ENCODE measurements around the gene IGF2BP3.

The IGF2BP3 gene

DNA sequence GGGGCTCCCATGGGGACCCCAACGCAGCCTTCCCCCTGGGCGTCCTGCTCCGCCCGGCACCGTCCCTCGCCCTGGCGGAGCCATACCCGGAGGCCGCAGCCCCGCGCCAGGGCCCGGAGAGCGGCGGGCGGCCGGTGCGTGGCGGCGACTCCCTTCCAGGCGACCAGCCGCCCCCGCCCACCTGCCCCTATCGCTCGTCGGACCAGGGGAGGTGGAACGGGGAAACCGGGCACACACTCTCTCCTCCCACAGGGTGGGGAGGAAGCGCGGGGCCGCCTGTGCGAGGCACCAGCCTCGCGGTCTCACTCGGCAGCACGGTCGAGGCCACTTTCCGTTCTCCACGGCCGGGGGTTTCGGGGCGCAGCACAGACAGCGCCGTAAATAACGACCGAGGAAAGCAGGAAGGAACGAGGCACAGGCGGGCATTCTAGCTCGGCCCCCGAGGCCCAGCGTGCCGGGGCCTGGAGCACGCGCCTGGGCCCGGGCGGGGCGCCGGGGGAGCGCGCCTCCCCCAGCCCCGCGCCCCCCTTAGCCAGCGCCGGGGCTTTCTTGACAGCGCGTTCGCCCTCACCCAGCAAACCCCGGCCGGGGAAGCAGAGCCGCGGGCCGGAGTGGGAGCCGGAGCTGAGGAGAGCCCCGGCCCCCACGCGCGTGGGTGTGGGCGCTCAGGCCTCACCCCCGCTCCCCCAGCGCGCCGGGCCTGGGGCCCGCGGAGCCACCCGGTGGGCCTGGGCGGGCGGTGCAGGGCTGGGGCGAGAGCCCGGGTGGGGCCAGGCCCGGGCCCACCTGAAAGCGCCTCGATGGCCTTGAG is 936 bp downstream of the IGF2BP3 start (continued):
- TF ChIP-seq, protein P1, sequence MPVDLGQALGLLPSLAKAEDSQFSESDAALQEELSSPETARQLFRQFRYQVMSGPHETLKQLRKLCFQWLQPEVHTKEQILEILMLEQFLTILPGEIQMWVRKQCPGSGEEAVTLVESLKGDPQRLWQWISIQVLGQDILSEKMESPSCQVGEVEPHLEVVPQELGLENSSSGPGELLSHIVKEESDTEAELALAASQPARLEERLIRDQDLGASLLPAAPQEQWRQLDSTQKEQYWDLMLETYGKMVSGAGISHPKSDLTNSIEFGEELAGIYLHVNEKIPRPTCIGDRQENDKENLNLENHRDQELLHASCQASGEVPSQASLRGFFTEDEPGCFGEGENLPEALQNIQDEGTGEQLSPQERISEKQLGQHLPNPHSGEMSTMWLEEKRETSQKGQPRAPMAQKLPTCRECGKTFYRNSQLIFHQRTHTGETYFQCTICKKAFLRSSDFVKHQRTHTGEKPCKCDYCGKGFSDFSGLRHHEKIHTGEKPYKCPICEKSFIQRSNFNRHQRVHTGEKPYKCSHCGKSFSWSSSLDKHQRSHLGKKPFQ (tag by site-specific recombination; IDR thresholded peaks at IDR 0.05): no peak
- TF ChIP-seq RBAK (tag by site-specific recombination; IDR thresholded peaks at IDR 0.05): no peak
- no peak for TF ChIP-seq ZNF48 (tag by site-specific recombination; IDR thresholded peaks at IDR 0.05)
- no peak for TF ChIP-seq ZNF747 (tag by site-specific recombination; IDR thresholded peaks at IDR 0.05)
- peak; percentile 61 for TF ChIP-seq SP3 (tag by site-specific recombination; IDR thresholded peaks at IDR 0.05)
- TF ChIP-seq ZNF133 (tag by site-specific recombination; IDR thresholded peaks at IDR 0.05): no peak
- TF ChIP-seq HOXC10 (CRISPR knock-in tag; IDR thresholded peaks at IDR 0.05): no peak
- TF ChIP-seq ZFHX2 (tag by site-specific recombination; conservative IDR thresholded peaks at IDR 0.05): peak; percentile 59; the same call in 1 of the 2 replicates
- TF ChIP-seq SCRT1 (tag by site-specific recombination; IDR thresholded peaks at IDR 0.05; ENCODE audit: borderline replicate concordance): no peak
- TF ChIP-seq TRIM28 (IDR thresholded peaks at IDR 0.05; ENCODE audit: borderline replicate concordance, low read length): no peak
- TF ChIP-seq ZNF571 (tag by site-specific recombination; IDR thresholded peaks at IDR 0.05): no peak
- no peak for TF ChIP-seq SETDB1 (IDR thresholded peaks at IDR 0.05; ENCODE audit: insufficient read length, low read length)
- TF ChIP-seq ZNF280C (tag by site-specific recombination; IDR thresholded peaks at IDR 0.05): no peak
- TF ChIP-seq, protein P2, sequence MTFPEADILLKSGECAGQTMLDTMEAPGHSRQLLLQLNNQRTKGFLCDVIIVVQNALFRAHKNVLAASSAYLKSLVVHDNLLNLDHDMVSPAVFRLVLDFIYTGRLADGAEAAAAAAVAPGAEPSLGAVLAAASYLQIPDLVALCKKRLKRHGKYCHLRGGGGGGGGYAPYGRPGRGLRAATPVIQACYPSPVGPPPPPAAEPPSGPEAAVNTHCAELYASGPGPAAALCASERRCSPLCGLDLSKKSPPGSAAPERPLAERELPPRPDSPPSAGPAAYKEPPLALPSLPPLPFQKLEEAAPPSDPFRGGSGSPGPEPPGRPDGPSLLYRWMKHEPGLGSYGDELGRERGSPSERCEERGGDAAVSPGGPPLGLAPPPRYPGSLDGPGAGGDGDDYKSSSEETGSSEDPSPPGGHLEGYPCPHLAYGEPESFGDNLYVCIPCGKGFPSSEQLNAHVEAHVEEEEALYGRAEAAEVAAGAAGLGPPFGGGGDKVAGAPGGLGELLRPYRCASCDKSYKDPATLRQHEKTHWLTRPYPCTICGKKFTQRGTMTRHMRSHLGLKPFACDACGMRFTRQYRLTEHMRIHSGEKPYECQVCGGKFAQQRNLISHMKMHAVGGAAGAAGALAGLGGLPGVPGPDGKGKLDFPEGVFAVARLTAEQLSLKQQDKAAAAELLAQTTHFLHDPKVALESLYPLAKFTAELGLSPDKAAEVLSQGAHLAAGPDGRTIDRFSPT (tag by site-specific recombination; IDR thresholded peaks at IDR 0.05): no peak
- TF ChIP-seq ZNF366 (tag by site-specific recombination; conservative IDR thresholded peaks at IDR 0.05): no peak

DNA sequence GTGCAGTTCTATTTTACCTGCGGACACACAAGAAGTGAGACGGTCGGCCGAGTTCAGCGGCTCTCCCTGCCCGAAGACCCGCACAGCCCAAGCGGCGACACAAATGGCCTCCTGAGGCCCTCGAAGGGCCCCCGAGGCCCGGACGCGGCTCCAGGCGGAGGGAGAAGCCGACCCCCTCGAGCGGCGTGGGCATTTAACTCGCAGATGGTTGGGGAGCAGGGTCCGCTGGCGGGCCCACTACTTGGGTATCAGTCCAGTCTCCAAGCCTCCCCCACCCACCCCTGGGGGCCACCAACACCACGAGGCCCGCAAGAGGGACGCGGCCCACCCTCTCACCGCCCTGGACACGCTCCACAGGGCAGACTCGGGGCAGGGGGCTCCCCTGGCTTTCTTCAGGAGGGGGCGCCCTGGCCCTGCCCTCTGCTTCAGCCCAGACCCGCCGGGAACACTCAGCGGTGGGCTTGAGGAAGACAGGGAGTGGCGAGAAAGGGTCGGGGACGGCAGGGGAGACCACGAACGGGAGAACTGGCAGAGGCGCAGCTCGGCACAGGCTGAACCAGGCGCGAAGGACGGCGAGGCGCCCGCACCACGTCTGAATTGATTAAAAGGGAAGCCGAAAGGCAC is 1.7 kb downstream of the IGF2BP3 start:
- peaks cover 3% of the 10 kb centered on the region in 2 experiments; a peak in 2 of 3 replicates for H3K36me3 ChIP-seq (ENCODE audit: control insufficient read depth in 2 of 2, insufficient read depth in 1 of 2, low read length in 2 of 2)
- peaks cover 25% of the 10 kb centered on the region for H3K4me1 ChIP-seq (ENCODE audit: control insufficient read depth, insufficient read depth, low read length)
- ChIA-PET POLR2A (interaction anchor here (0.8 to 1.7 kb wide), 8 partner anchors 9 to 60 kb away, joined by 3 to 10 read pairs (median 4); no protein-coding TSS in a partner anchor), CTCF (interaction anchor here (0.7 to 1.4 kb wide), 4 partner anchors 10 to 207 kb away, joined by 3 to 5 read pairs (median 4); no protein-coding TSS in a partner anchor)
- no peaks in the 10 kb centered on the region for H3K9me3 ChIP-seq (ENCODE audit: control insufficient read depth, insufficient read depth, low read depth, low read length)
- H3K27ac ChIP-seq (ENCODE audit: extremely low read depth, low read depth, low read length): peak overlapping the region; percentile 92
- peak overlapping the region; percentile 90 for H3K4me3 ChIP-seq (ENCODE audit: low read depth, low read length)
- TF ChIP-seq ZBTB10 (tag by site-specific recombination; IDR thresholded peaks at IDR 0.05) (peak; percentile 28; the same call in 1 of the 2 replicates), ZNF138 (tag by site-specific recombination; IDR thresholded peaks at IDR 0.05; ENCODE audit: borderline replicate concordance) (no peak), ZNF133 (tag by site-specific recombination; IDR thresholded peaks at IDR 0.05) (no peak), GLIS2 (tag by site-specific recombination; IDR thresholded peaks at IDR 0.05) (peak; percentile 81), BCL11B (tag by site-specific recombination; IDR thresholded peaks at IDR 0.05; ENCODE audit: low read depth) (no peak), ZBTB20 (tag by site-specific recombination; IDR thresholded peaks at IDR 0.05) (0 out of 2 replicates have a peak, but pooled peaks have one; percentile 18)
- TF ChIP-seq, protein P3, sequence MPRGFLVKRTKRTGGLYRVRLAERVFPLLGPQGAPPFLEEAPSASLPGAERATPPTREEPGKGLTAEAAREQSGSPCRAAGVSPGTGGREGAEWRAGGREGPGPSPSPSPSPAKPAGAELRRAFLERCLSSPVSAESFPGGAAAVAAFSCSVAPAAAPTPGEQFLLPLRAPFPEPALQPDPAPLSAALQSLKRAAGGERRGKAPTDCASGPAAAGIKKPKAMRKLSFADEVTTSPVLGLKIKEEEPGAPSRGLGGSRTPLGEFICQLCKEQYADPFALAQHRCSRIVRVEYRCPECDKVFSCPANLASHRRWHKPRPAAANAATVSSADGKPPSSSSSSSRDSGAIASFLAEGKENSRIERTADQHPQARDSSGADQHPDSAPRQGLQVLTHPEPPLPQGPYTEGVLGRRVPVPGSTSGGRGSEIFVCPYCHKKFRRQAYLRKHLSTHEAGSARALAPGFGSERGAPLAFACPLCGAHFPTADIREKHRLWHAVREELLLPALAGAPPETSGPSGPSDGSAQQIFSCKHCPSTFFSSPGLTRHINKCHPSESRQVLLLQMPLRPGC (tag by site-specific recombination; IDR thresholded peaks at IDR 0.05): no peak
- TF ChIP-seq, protein P4, sequence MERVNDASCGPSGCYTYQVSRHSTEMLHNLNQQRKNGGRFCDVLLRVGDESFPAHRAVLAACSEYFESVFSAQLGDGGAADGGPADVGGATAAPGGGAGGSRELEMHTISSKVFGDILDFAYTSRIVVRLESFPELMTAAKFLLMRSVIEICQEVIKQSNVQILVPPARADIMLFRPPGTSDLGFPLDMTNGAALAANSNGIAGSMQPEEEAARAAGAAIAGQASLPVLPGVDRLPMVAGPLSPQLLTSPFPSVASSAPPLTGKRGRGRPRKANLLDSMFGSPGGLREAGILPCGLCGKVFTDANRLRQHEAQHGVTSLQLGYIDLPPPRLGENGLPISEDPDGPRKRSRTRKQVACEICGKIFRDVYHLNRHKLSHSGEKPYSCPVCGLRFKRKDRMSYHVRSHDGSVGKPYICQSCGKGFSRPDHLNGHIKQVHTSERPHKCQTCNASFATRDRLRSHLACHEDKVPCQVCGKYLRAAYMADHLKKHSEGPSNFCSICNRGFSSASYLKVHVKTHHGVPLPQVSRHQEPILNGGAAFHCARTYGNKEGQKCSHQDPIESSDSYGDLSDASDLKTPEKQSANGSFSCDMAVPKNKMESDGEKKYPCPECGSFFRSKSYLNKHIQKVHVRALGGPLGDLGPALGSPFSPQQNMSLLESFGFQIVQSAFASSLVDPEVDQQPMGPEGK (tag by site-specific recombination; IDR thresholded peaks at IDR 0.05): 0 out of 2 replicates have a peak, but pooled peaks have one; percentile 31

Measured in HEK293 (cell line).